Kidney (tissue), 14 donors: Measurements from ENCODE around the gene GCNT4. TPM values are rescaled to one million over a fixed set of nuclear protein-coding genes. Genes with fewer than 3 reads are reported as not detected.

Experiments used
- DNase-seq, 5 donors: peaks; one replicate each; pipeline ENCODE4 v3.0.0-alpha.2; 2013 to 2020
- FAIRE-seq: peaks from 2 replicates; lab custom pipeline; 2012; peaks lifted over from hg19 to GRCh38; lab: Jason Lieb, UNC
- H3K27ac ChIP-seq, 2 donors: one replicate each; pipeline ENCODE4 v1.7.0; 2013; ENCODE audit warnings: low read depth in 2 of 2, low read length in 2 of 2, inconsistent platforms in 1 of 2
- H3K27me3 ChIP-seq: one replicate; pipeline ENCODE4 v1.7.1; 2013; ENCODE audit warnings: low read length, inconsistent platforms; ENCODE audit not compliant: control insufficient read depth, insufficient read depth
- H3K36me3 ChIP-seq, 3 donors: one replicate each; pipeline versions ENCODE4 v1.7.0 to v1.7.1; 2013; ENCODE audit warnings: low read length in 3 of 3, control low read depth in 1 of 3, inconsistent platforms in 1 of 3; ENCODE audit not compliant: insufficient read depth in 3 of 3, control insufficient read depth in 2 of 3
- H3K4me1 ChIP-seq, 3 donors: one replicate each; pipeline versions ENCODE4 v1.7.0 to v1.7.1; 2013; ENCODE audit warnings: low read length in 3 of 3, inconsistent platforms in 1 of 3, low read depth in 1 of 3; ENCODE audit not compliant: control insufficient read depth in 2 of 3, insufficient read depth in 2 of 3
- H3K4me3 ChIP-seq, 3 donors: one replicate each; pipeline versions ENCODE4 v1.7.0 to v1.8.1; 2013; ENCODE audit warnings: low read length in 3 of 3, control low read depth in 1 of 3, inconsistent platforms in 1 of 3
- H3K9ac ChIP-seq, 3 donors: one replicate each; pipeline versions ENCODE4 v1.7.0 to v1.7.1; 2013; ENCODE audit warnings: low read length in 3 of 3, control low read depth in 1 of 3, inconsistent platforms in 1 of 3
- H3K9me3 ChIP-seq, 3 donors: one replicate each; pipeline versions ENCODE4 v1.7.0 to v1.7.1; 2013; ENCODE audit warnings: low read length in 3 of 3, control low read depth in 1 of 3, inconsistent platforms in 1 of 3; ENCODE audit not compliant: control insufficient read depth in 2 of 3, insufficient read depth in 1 of 3
- CTCF ChIP-seq: IDR thresholded peaks from 3 replicates; pipeline ENCODE4 v1.5.1; 2012; ENCODE audit warnings: mild to moderate bottlenecking, moderate library complexity, borderline replicate concordance; ENCODE audit not compliant: insufficient read depth; ENCODE audit errors: extremely low read depth
- intact Hi-C: fragments of 100-400 bp; cut with DNase I; formaldehyde crosslinking; loops from one replicate; pipeline ENCODE4 v1.11.1; 2022
- polyA plus RNA-seq: library from polyadenylated mRNA; stranded (reverse); fragments of 350-450 nt; fragmentation: Illumina TruSeq; extraction: RNeasy Lipid Tissue Mini Kit (QIAGEN cat#74804); gene quantifications from one replicate; pipeline ENCODE4 v1.2.3, GENCODE V29; 2014; ENCODE audit warnings: low read depth, low replicate concordance; ENCODE audit not compliant: insufficient read depth
- total RNA-seq: library from RNA; stranded (reverse); fragmentation: NEBNext Ultra II Directional; extraction: Animal tissue kit (Norgen Biotek cat#: 25700); gene quantifications from one replicate; pipeline ENCODE4 v1.2.1, GENCODE V29; 2021
- donor health status: control.
- donor health status: control.
- donor health status: control.
- donor health status: control.
- donor health status: control.
- donor health status: DM: yes; HTN: yes; CAD: no.
- donor health status: Normal renal cell carcinoma (clear cell type).

GCNT4 gene
- total and polyA plus RNA-seq, 2 donors from 2014 or later = 2.0 to 2.6 TPM

- no peak for TF ChIP-seq CTCF
- Histone ChIP-seq H3K36me3 (no peaks in the 10 kb centered on the region), H3K9me3 (no peaks in the 10 kb centered on the region), H3K4me3 (peak overlapping the region; percentile 79 to 80 (median 79)), H3K27ac (peak overlapping the region; percentile 92 to 93), H3K9ac (peak overlapping the region; percentile 60 to 95 (median 80)), H3K4me1 (peaks cover 0 to 22% (median 11%) of the 10 kb centered on the region in 3 donors), H3K27me3 (no peaks in the 10 kb centered on the region)
- intact Hi-C loops = no loop called here
- FAIRE-seq (no peak), DNase-seq (peak; percentile 55 to 75 (median 71))
These were observed 2.0 kb upstream of the GCNT4 start for GRCh38 chr5:75054134-75054930.

GRCh38 chr5:75053304-75054133, 1.2 kb upstream of the GCNT4 start:
- FAIRE-seq (no peak), DNase-seq (peak; percentile 70 to 89 (median 82))
- H3K27me3 ChIP-seq = no peaks in the 10 kb centered on the region
- TF ChIP-seq CTCF = peak; percentile 8
- no peaks in the 10 kb centered on the region for H3K9me3 ChIP-seq
- peaks cover 0 to 22% (median 11%) of the 10 kb centered on the region in 3 donors for H3K4me1 ChIP-seq
- H3K9ac ChIP-seq = peak overlapping the region; percentile 60 to 95 (median 80)
- H3K4me3 ChIP-seq = peak overlapping the region; percentile 79 to 80 (median 79)
- peak overlapping the region; percentile 92 to 93 for H3K27ac ChIP-seq
- intact Hi-C loops = no loop called here
- H3K36me3 ChIP-seq = no peaks in the 10 kb centered on the region

- intact Hi-C loops = no loop called here
- DNase-seq = peak in 1 of 5 donors; percentile 66
- H3K4me1 ChIP-seq = peaks cover 0 to 25% (median 15%) of the 10 kb centered on the region in 3 donors
- H3K9ac ChIP-seq = peak overlapping the region in 1 of 3 donors; percentile 73
- no peaks in the 10 kb centered on the region for H3K36me3 ChIP-seq
- no peaks in the 10 kb centered on the region for H3K9me3 ChIP-seq
- peak overlapping the region; percentile 92 to 93 for H3K27ac ChIP-seq
- TF ChIP-seq CTCF = no peak
- H3K4me3 ChIP-seq = peak overlapping the region in 1 of 3 donors; percentile 79
- no peak for FAIRE-seq
- no peaks in the 10 kb centered on the region for H3K27me3 ChIP-seq
These were observed 621 bp upstream of the GCNT4 start for GRCh38 chr5:75053054-75053303.
